H1 (cell line): ENCODE measurements around the gene SLX4IP. TPM values are rescaled to one million over a fixed set of nuclear protein-coding genes. Genes with fewer than 3 reads are reported as not detected.

ENCODE experiments used
- FOSL1 ChIP-seq: IDR thresholded peaks from 2 replicates; pipeline ENCODE4 v1.6.1; 2011; ENCODE audit warnings: mild to moderate bottlenecking, low read depth, low read length, moderate library complexity; ENCODE audit not compliant: insufficient read depth
- POU5F1 ChIP-seq: IDR thresholded peaks from 2 replicates; pipeline ENCODE4 v1.6.1; 2011; ENCODE audit warnings: low read depth, mild to moderate bottlenecking, low read length, moderate library complexity
- polyA plus RNA-seq, 7 experiments: library from polyadenylated mRNA; depleted of rRNA in 3 of 7; stranded (reverse) in 5 of 7; unstranded in 2 of 7; fragments of >200 nt in 5 of 7; fragments of 200-250 nt in 2 of 7; gene quantifications; 1 replicate in 5 of 7; 2 replicates in 1 of 7; 4 replicates in 1 of 7; pipeline versions ENCODE4 v1.2.1 to v1.2.3, GENCODE V29; 2011 to 2013; ENCODE audit warnings: missing spikeins in 2 of 7, mixed read lengths in 2 of 7
- total RNA-seq: library from RNA; stranded (reverse); fragmentation: NEBNext Ultra II Directional; extraction: Animal tissue kit (Norgen Biotek cat#: 25700); gene quantifications from 2 replicates; pipeline ENCODE4 v1.2.1, GENCODE V29; 2021

The SLX4IP gene
- total and polyA plus RNA-seq, 2 of the 8 experiments (the other 6 are each of a cell fraction or from before 2014, with no cell fraction given), result 2.4 to 8.7 TPM

- TF ChIP-seq FOSL1, result no peak
- TF ChIP-seq POU5F1, result no peak
- TF ChIP-seq, all 59 proteins: peak for 0
Observed at GRCh38 chr20:10609770-10610169, 174.7 kb downstream of the SLX4IP start (continued).
